OCI-LY7 (cell line): ENCODE results near the gene CMIP. TPM values are rescaled to one million over a fixed set of nuclear protein-coding genes. Genes with fewer than 3 reads are reported as not detected.

Experiments used
- BruUV-seq: library from RNA; stranded (reverse); fragments of 400-500 nt; replicated peaks from 2 replicates; lab custom pipeline; 2021; lab: Mats Ljungman, UMichigan
- CTCF ChIA-PET: fragments of 300-600 bp; sonication (Branson Sonifier 250); formaldehyde crosslinking; loops from one replicate; lab custom pipeline; 2022; ENCODE audit warnings: antibody characterized with exemption; ENCODE audit not compliant: unreplicated experiment; lab: Charles Lee
- POLR2A ChIA-PET: fragments of 300-600 bp; sonication (Branson Sonifier 250); formaldehyde crosslinking; loops from one replicate; lab custom pipeline; 2022; ENCODE audit warnings: antibody characterized with exemption; lab: Charles Lee
- DNase-seq: peaks from one replicate; pipeline ENCODE4 v3.0.0-alpha.2; 2015; ENCODE audit warnings: low spot score
- H2AFZ ChIP-seq: fragments of 200-600 bp; sonication (generic), shearing (Covaris generic); 2 replicates; pipeline ENCODE4 v1.6.1; 2014; ENCODE audit warnings: mild to moderate bottlenecking, antibody characterized with exemption, low read length, moderate library complexity
- H3K27ac ChIP-seq: fragments of 200-600 bp; sonication (generic); 2 replicates; pipeline ENCODE4 v1.5.1; 2014; ENCODE audit warnings: mixed run types, low read depth, mild to moderate bottlenecking, moderate library complexity, low read length, inconsistent platforms; ENCODE audit not compliant: poor library complexity, severe bottlenecking
- H3K36me3 ChIP-seq: fragments of 200-600 bp; sonication (generic); 2 replicates; pipeline ENCODE4 v1.6.1; 2014; ENCODE audit warnings: mild to moderate bottlenecking, antibody characterized with exemption, low read length, moderate library complexity, mixed read lengths; ENCODE audit not compliant: insufficient read depth
- H3K4me1 ChIP-seq: fragments of 200-600 bp; sonication (generic); 2 replicates; pipeline ENCODE4 v1.5.1; 2014; ENCODE audit warnings: mild to moderate bottlenecking, low read length; ENCODE audit not compliant: insufficient read depth, poor library complexity, severe bottlenecking
- H3K4me2 ChIP-seq: fragments of 200-600 bp; sonication (generic); 2 replicates; pipeline ENCODE4 v1.6.1; 2014; ENCODE audit warnings: mild to moderate bottlenecking, low read length
- H3K4me3 ChIP-seq: fragments of 200-600 bp; sonication (generic); 2 replicates; pipeline ENCODE4 v1.5.1; 2014; ENCODE audit warnings: mild to moderate bottlenecking, low read depth, low read length; ENCODE audit not compliant: poor library complexity, severe bottlenecking
- H3K79me2 ChIP-seq: fragments of 200-600 bp; sonication (generic); 2 replicates; pipeline ENCODE4 v1.6.1; 2016; ENCODE audit warnings: low read depth, mild to moderate bottlenecking, low read length, moderate library complexity, mixed read lengths; ENCODE audit not compliant: insufficient read depth
- H3K9me2 ChIP-seq: fragments of 200-600 bp; sonication (generic); 2 replicates; pipeline ENCODE4 v1.6.1; 2016; ENCODE audit warnings: mild to moderate bottlenecking, low read length, mixed read lengths; ENCODE audit not compliant: insufficient read depth
- H3K9me3 ChIP-seq: fragments of 200-600 bp; sonication (generic); 2 replicates; pipeline ENCODE4 v1.6.1; 2014; ENCODE audit warnings: mild to moderate bottlenecking, mixed run types, low read length, mixed read lengths
- H4K20me1 ChIP-seq: fragments of 200-600 bp; sonication (generic); 2 replicates; pipeline ENCODE4 v1.6.1; 2014; ENCODE audit warnings: mild to moderate bottlenecking, antibody characterized with exemption, low read length, moderate library complexity, mixed read lengths; ENCODE audit not compliant: insufficient read depth
- EZH2phosphoT487 ChIP-seq: fragments of 200-600 bp; sonication (generic); IDR thresholded peaks from 2 replicates; pipeline ENCODE4 v1.6.1; 2018; ENCODE audit warnings: low read depth, borderline replicate concordance, mild to moderate bottlenecking, mixed run types, antibody characterized with exemption, low read length, moderate library complexity, mixed read lengths
- intact Hi-C: fragments of 100-400 bp; cut with micrococcal nuclease; formaldehyde crosslinking; loops from one replicate; pipeline ENCODE4 v1.10.0; 2022; ENCODE audit not compliant: unreplicated experiment
- total RNA-seq, 2 experiments: library from RNA; depleted of rRNA in 1 of 2; stranded (reverse); fragments of >200 nt in 1 of 2; shearing (Covaris generic) in 1 of 2; gene quantifications; 2 replicates each; pipeline ENCODE4 v1.2.3, GENCODE V29; 2014 to 2022
- TF ChIP-seq, protein P1 (sequence below): fragments of 200-600 bp; sonication (generic); conservative IDR thresholded peaks from 2 replicates; pipeline ENCODE4 v1.5.1; 2014; ENCODE audit warnings: mild to moderate bottlenecking, antibody characterized with exemption, low read length, moderate library complexity, mixed read lengths

CMIP gene
- total RNA-seq, 2 experiments from 2014 or later = 15.4 to 70.3 TPM

DNA sequence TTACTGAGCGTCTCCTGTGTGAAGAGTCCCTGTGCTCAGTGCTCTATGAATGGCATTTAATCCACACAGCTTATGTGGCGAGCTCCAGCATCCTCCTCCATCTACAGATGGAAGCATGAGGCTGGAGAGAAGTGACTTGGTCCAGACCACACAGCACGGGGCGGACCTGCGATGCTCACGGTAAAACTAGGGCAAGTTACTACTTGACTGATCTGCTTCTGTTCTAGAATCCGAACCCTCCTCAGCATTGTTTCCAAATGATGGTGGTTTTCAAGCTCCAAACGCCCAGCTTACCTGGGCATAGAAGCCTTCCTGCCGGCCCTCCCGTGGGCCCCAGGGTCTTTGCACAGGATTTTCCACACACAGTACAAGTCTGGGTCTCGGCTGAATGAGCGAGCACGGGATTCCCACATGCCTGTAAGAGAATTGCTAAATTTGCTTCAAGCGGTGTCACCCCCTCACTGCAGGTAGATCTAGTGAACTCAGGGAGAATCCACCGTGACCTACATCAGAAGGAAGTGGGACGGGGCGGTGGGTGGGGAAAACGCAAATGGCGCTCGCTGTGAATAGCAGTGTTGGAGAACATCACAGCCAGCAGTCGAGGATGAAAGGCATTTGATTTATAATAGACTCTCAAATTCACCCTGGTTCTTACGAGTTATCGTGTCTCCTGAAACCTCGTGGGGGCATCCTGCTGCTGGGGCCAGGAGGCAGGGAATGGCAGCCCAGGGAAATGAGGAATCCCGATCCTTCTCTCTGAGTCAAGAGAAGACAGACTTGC lies 101.1 kb downstream of the CMIP start:
- H2AFZ ChIP-seq = no peak overlapping the region
- no TSS peak for BruUV-seq
- intact Hi-C loops = no loop called here
- H3K27ac ChIP-seq = no peak overlapping the region
- no peaks in the 10 kb centered on the region for H3K9me2 ChIP-seq
- H3K4me2 ChIP-seq = no peak overlapping the region
- no peaks in the 10 kb centered on the region for H3K9me3 ChIP-seq
- ChIA-PET POLR2A (interaction anchor here (1.2 kb wide), 1 partner anchor 18 kb away, joined by 3 read pairs; no protein-coding TSS in a partner anchor), CTCF (no interaction called here)
- H4K20me1 ChIP-seq = no peaks in the 10 kb centered on the region; the same call in 1 of the 2 replicates
- no peak overlapping the region for H3K4me3 ChIP-seq
- H3K4me1 ChIP-seq = peaks cover 3% of the 10 kb centered on the region
- DNase-seq = no peak
- no peaks in the 10 kb centered on the region for H3K79me2 ChIP-seq
- no peak for TF ChIP-seq EZH2phosphoT487
- TF ChIP-seq, protein P1, sequence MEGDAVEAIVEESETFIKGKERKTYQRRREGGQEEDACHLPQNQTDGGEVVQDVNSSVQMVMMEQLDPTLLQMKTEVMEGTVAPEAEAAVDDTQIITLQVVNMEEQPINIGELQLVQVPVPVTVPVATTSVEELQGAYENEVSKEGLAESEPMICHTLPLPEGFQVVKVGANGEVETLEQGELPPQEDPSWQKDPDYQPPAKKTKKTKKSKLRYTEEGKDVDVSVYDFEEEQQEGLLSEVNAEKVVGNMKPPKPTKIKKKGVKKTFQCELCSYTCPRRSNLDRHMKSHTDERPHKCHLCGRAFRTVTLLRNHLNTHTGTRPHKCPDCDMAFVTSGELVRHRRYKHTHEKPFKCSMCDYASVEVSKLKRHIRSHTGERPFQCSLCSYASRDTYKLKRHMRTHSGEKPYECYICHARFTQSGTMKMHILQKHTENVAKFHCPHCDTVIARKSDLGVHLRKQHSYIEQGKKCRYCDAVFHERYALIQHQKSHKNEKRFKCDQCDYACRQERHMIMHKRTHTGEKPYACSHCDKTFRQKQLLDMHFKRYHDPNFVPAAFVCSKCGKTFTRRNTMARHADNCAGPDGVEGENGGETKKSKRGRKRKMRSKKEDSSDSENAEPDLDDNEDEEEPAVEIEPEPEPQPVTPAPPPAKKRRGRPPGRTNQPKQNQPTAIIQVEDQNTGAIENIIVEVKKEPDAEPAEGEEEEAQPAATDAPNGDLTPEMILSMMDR = no peak
- no peaks in the 10 kb centered on the region for H3K36me3 ChIP-seq

DNA sequence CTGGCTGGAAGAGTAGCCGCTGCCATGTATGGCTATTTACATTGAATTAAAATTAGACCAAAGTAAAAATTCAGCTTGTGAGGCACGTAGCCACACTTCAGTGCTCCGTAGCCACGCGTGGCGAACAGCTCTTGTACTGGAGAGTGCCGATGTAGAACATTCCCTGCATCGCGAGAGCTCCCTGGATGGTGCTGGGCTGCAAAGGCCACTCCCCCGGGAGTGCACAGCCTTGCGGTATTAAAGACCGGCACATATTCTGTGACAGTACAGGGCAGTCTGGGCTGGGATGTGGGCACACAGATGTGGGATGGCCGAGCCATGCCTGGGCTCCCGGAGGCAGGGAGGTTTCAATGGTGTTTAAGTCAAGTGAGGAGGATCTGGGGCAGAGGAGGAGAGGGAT lies 102.2 kb downstream of the CMIP start:
- peaks cover 3% of the 10 kb centered on the region for H3K4me1 ChIP-seq

More for the DNA sequence above, 102.2 kb downstream of the CMIP start:
- POLR2A ChIA-PET = interaction anchor here (0.7 kb wide), 1 partner anchor 61 kb away, joined by 3 read pairs; no protein-coding TSS in a partner anchor
- Histone ChIP-seq H3K36me3 (no peaks in the 10 kb centered on the region), H3K27ac (no peak overlapping the region), H3K4me2 (no peak overlapping the region), H3K9me3 (no peaks in the 10 kb centered on the region), H4K20me1 (no peaks in the 10 kb centered on the region; the same call in 1 of the 2 replicates), H3K9me2 (no peaks in the 10 kb centered on the region), H2AFZ (no peak overlapping the region), H3K4me3 (no peak overlapping the region), H3K79me2 (no peaks in the 10 kb centered on the region)
- CTCF ChIA-PET = no interaction called here
- DNase-seq = no peak
- BruUV-seq = no TSS peak
- TF ChIP-seq, protein P1 = no peak
- no peak for TF ChIP-seq EZH2phosphoT487
- intact Hi-C loops = no loop called here
